Measurements from ENCODE around the gene RASA3. TPM values are rescaled to one million over a fixed set of nuclear protein-coding genes. Genes with fewer than 3 reads are reported as not detected.

RASA3 gene
- total RNA-seq, 1 donor from 2014 or later, result 14.6 TPM

GRCh38 chr13:114012141-114012540 is 120.3 kb downstream of the RASA3 start:
- Mint-ChIP-seq H3K27me3 (ENCODE audit: low read depth) (peaks cover 1% of the 10 kb centered on the region), H3K4me3 (no peak overlapping the region), H3K36me3 (peaks cover 12% of the 10 kb centered on the region), H3K9me3 (no peaks in the 10 kb centered on the region), H3K4me1 (peaks cover 2% of the 10 kb centered on the region), H3K27ac (no peak overlapping the region)
- DNase-seq (ENCODE audit: low spot score in 2 of 2, unreplicated experiment in 2 of 2), result no peak
- no peak for TF ChIP-seq CTCF (IDR thresholded peaks at IDR 0.05; ENCODE audit: unreplicated experiment)

GRCh38 chr13:114011226-114011625 is 121.2 kb downstream of the RASA3 start:
- H3K36me3 Mint-ChIP-seq, result peaks cover 12% of the 10 kb centered on the region
- peaks cover 1% of the 10 kb centered on the region for H3K27me3 Mint-ChIP-seq (ENCODE audit: low read depth)
- DNase-seq (ENCODE audit: low spot score in 2 of 2, unreplicated experiment in 2 of 2), result no peak
- TF ChIP-seq CTCF (IDR thresholded peaks at IDR 0.05; ENCODE audit: unreplicated experiment), result no peak
- no peaks in the 10 kb centered on the region for H3K9me3 Mint-ChIP-seq
- H3K4me1 Mint-ChIP-seq, result peaks cover 2% of the 10 kb centered on the region
- H3K27ac Mint-ChIP-seq, result no peak overlapping the region
- H3K4me3 Mint-ChIP-seq, result no peak overlapping the region

- peaks cover 1% of the 10 kb centered on the region for H3K27me3 Mint-ChIP-seq (ENCODE audit: low read depth)
- no peaks in the 10 kb centered on the region for H3K9me3 Mint-ChIP-seq
- no peak overlapping the region for H3K27ac Mint-ChIP-seq
- no peak for TF ChIP-seq CTCF (IDR thresholded peaks at IDR 0.05; ENCODE audit: unreplicated experiment)
- peaks cover 12% of the 10 kb centered on the region for H3K36me3 Mint-ChIP-seq
- no peak for DNase-seq (ENCODE audit: low spot score in 2 of 2, unreplicated experiment in 2 of 2)
- no peak overlapping the region for H3K4me3 Mint-ChIP-seq
- H3K4me1 Mint-ChIP-seq, result peaks cover 1% of the 10 kb centered on the region
Measured at GRCh38 chr13:114010401-114011101, 121.9 kb downstream of the RASA3 start.

- TF ChIP-seq CTCF (IDR thresholded peaks at IDR 0.05; ENCODE audit: unreplicated experiment), result no peak
- Mint-ChIP-seq H3K4me3 (no peak overlapping the region), H3K4me1 (no peaks in the 10 kb centered on the region), H3K27ac (no peak overlapping the region), H3K9me3 (no peaks in the 10 kb centered on the region), H3K27me3 (ENCODE audit: low read depth) (peaks cover 1% of the 10 kb centered on the region), H3K36me3 (peaks cover 12% of the 10 kb centered on the region)
- DNase-seq (ENCODE audit: low spot score in 2 of 2, unreplicated experiment in 2 of 2), result no peak
Measured at GRCh38 chr13:114009590-114010400, 122.6 kb downstream of the RASA3 start.

GRCh38 chr13:114008964-114009589 is 123.3 kb downstream of the RASA3 start:
- TF ChIP-seq CTCF (IDR thresholded peaks at IDR 0.05; ENCODE audit: unreplicated experiment), result no peak
- H3K4me3 Mint-ChIP-seq, result no peak overlapping the region
- H3K27ac Mint-ChIP-seq, result no peak overlapping the region
- peaks cover 1% of the 10 kb centered on the region for H3K27me3 Mint-ChIP-seq (ENCODE audit: low read depth)
- H3K9me3 Mint-ChIP-seq, result no peaks in the 10 kb centered on the region
- DNase-seq (ENCODE audit: low spot score in 2 of 2, unreplicated experiment in 2 of 2), result no peak
- H3K36me3 Mint-ChIP-seq, result peaks cover 12% of the 10 kb centered on the region
- no peaks in the 10 kb centered on the region for H3K4me1 Mint-ChIP-seq
